GDM1 (cell line): Measurements from ENCODE around the gene PPME1.
A peak's percentile ranks its signal among the peaks of the same experiment; 100 is the strongest.
"Not testable (repeated sequence)": the region's sequence is repeated elsewhere in the genome, so short reads cannot be mapped to it uniquely, and the experiment has no call there.

Experiments
- DNase-seq: peaks from one replicate; lab custom pipeline; 2025; lab: John Stamatoyannopoulos, UW

PPME1 gene, protein sequence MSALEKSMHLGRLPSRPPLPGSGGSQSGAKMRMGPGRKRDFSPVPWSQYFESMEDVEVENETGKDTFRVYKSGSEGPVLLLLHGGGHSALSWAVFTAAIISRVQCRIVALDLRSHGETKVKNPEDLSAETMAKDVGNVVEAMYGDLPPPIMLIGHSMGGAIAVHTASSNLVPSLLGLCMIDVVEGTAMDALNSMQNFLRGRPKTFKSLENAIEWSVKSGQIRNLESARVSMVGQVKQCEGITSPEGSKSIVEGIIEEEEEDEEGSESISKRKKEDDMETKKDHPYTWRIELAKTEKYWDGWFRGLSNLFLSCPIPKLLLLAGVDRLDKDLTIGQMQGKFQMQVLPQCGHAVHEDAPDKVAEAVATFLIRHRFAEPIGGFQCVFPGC

DNA sequence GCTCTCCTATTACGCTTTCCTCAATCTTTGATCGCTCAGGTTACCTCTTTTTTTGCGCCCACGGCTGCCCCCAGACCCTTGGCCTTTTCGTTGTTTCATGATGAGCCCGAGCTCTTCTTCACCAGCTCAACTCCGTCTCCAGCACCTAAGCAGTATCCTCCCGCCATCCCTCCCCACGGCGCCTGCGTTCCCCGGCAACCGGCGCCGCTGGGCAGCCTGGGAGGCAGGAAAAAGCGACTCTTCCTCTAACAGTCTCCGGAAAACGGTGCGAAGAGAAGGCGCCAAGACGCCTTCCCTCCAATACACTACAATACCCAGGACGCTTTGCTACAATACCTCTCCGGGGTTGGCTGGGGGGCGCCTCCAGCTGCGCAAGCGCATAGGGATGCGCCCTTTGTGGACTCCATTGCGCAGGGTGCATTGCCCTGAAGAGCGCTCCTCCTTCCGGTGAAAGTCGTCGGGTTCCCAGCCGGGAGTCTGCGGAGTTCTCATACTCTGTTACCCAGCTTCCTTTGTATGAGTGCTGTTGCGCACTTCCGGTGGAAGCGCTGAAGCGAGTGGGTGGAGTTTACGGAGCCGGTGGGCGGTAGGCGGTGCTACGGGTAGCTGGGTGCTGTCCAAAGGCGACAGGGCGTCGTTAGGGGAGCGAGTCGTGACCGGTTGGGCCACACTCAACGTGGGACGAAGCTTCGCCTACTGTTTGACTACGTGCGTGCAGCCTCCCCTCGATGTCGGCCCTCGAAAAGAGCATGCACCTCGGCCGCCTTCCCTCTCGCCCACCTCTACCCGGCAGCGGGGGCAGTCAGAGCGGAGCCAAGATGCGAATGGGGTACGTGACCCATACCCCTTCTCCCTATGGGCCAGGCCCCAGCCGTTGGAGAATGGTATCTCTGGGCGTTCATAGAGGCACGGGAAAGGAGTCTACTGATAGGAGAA is at the start of gene PPME1, which contains the start of gene C2CD3:
PPME1 (plus strand) TSS at position 596 of the 936 bp plus-strand sequence; CDS start at position 729, 133 bp downstream.
C2CD3 (minus strand) TSS at position 309 of the 936 bp plus-strand sequence; CDS start at position 99, 210 bp downstream.
- DNase-seq: peak; percentile 98

DNA sequence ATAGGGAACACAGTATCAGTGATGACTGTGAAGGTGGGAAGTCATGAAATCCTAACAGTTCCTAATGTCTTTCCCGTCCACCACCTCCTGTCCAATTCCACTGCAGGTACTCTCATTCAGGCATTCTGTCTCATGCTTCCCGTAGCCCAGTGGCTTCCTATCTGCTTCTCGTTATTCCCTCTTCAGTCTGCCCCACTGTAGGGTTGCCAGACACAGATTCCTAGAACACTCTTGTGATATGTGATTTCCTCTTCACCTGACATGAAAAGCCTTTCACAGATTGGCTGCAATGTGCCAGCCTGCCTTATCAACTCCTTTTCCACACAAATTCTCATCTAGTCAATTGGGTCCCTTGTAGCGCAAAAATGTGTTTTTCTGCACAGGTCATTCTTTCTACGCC is 49.3 kb upstream of the PPME1 start:
- DNase-seq: no peak

DNA sequence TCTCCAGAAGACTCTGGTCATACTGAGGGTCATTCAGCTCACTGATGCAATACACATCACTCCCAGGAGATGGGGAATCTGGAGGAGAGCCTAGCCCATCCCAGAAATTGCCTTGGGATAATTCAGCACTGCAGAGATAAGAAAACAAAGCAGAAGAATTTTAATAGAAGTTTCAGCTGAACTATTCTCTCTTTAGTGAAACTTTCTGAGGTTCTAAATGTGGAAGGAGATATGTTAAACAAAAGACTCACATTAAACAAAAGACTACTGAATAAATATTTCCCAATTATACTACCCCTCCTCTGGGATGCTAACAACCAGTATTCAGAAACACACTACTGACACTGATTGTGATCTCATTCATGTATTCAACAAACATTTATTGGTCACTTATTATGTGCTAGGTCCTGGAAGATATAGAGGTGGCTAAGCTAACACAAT is 48.1 kb upstream of the PPME1 start:
- no peak for DNase-seq

DNA sequence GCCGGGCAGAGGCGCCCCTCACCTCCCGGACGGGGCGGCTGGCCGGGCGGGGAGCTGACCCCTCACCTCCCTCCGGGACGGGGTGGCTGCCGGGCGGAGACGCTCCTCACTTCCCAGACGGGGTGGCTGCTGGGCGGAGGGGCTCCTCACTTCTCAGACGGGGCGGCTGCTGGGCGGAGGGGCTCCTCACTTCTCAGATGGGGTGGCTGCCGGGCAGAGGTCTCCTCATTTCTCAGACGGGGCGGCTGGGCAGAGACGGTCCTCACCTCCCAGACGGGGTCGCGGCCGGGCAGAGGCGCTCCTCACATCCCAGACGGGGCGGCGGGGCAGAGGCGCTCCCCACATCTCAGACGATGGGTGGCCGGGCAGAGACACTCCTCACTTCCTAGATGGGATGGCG is 42.0 kb upstream of the PPME1 start:
- not testable (repeated sequence) for DNase-seq

DNA sequence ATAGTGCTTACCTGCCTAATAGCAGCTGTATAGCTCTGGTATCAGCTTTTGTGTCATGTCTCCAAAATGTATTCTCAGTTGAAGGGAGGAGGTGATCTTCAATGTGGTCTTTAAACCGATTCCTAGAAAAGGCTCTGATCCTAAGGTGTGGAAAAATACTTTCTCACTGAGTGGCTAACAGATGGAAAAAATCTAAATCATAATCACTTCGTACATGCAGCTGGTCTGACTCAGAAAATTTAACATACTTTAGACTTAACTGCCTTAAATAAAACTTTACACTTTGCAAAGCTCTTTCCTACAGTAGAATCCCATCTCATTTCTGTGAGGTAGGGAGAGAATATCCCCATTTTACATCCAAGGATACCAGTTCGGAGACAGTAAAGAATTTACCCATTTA is 38.3 kb upstream of the PPME1 start:
- no peak for DNase-seq

DNA sequence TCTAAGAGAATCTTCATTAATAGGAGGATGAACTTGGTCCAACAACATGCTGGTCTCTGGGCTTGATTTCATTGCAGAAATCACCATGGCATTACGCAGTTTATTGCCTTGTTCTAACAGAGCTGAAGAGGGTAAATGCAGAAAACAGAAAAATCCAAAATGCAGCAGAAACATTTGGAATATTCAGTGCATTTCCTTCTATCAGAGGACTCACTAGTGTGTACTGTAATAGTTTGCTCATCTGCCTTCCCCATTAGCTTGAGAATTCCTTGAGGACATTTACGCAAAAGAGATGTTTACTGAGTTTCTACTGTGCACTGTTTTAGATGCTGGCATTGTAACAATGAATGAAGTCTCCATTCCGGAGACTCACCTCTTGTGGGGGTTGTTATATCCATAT is 37.7 kb upstream of the PPME1 start:
- no peak for DNase-seq

DNA sequence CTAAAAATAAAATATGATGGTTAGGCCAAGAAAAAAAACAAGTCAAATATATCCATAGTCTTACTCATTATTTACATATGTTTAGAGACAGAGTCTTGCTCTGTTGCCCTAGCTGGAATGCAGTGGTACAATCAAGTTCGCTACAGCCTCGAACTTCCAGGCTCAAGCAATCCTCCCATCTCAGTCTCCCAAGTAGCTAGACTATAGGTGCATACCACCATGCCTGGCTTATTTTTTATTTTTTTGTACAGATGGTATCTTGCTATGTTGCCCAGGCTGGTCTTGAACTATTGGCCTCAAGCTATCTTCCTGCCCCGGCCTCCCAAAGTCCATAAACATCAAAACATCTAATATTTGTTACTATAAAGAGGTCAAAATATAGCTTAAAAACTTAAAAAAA is 36.4 kb upstream of the PPME1 start:
- DNase-seq: no peak

DNA sequence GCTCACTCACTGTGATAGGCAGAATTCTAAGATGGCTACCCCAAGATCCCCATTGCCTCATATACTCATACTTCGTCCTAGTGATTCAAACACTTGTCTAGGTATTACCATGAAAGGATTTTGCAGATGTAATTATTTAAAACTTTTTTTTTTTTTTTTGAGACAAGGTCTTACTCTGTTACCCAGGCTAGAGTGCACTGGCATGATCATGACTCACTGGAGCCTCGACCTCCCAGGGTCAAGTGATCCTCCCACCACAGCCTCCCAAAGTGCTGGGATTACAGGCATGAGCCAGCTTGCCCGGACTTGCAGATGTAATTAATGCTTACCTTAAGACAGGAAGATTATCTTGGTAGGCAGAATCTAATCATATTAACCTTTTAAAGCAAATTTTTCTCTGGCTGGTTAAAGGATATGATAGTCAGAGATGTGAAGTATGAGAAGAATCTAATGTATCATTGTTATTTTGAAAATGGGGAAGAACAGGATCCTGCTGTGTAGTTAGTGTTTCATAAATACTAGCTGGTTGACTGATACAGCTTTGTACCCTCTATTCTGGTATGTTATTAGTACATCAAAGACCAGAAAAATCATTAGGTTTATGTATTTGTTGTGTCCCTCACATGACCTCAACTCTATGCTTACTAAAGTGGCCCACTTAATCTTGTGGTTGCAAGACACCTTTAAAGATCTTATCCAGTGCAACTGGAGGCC is 35.8 kb upstream of the PPME1 start:
- no peak for DNase-seq

DNA sequence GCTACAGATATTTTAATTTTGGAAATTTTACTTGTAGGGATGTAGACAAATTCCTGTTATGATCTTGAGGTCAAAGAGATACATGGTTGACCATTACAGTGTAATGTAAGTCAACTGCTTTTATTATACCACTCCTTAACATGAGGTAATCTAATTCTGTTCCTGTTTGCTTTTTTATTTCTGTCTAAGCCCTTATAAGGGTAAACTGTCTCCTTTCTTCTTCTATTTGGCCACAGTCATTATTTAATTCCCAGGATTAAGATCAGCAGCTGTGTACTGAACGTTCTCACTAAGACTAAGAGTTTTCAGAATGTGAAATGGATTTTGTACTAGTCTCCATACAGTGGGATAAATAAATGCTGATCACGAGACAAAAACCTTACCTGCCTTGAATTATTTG is 33.1 kb upstream of the PPME1 start:
- no peak for DNase-seq

DNA sequence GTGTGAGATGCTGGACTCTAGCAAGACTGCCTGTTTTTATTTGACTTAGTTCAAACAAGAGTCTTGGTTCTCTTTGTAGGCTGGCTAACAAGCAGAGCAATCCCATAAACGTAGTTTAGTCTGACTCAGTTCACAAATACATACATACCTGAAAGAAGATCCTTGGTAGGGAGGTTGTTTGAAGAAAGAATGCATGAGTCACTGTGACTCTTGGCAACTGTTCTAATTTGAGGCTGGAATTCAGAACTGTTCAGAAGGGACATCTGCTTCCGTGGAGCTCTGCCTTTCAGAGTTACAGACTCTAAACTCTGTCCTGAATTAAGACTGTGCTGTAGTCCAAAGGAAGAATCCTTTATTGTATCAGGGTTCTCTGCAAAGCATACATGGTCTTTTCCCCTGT is 32.5 kb upstream of the PPME1 start:
- no peak for DNase-seq

DNA sequence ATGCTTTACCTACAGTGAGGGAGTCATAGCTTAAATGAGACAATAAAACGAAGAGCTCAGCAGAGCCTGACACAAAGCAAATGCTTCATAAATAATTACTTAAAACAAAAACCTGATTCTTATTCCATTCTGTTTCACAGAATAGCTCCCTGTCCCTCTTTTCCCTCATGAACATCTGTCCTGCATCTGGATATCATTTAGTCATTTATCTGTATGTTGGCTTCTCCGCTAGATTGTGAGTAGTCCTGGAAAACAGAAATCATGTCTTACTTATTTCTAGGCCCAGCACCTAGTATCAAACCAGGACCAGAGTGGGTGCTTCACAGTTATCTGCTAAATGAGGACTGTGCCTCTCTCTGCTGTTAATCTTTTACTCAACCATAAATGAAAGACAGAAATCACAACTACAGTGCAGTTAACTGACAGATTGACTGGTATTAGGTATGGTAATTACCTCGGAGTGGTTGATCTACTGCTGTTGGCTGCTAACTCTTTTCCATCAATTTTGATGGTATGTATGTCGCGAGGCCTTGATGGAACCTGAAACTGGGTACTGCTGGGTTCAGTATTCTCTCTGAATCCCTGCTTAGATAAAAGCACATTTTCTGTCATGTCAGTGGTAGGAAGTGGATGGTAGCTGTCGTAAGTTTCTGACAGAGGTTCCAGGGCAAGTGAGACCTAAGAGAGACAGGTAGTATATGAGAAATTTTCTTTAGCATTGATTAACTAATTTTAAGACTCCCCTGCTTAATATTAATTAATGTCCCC is 31.8 kb upstream of the PPME1 start:
- DNase-seq: no peak

DNA sequence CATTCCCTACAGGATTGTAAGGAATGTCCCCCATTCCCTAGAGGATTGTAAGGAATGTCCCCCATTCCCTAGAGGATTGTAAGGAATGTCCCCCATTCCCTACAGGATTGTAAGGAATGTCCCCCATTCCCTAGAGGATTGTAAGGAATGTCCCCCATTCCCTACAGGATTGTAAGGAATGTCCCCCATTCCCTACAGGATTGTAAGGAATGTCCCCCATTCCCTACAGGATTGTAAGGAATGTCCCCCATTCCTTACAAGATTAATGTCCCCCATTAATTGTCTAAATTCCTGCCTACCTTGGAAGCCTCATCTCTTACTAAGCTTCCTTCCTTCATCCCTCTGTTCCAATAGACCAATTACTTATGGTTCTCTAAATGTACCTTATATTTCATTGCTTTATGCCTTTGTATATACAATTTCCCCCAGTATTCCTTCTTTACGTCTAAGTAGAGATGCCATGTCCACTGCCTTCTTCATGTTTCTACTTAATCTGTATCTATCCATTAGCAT is 31.1 kb upstream of the PPME1 start:
- not testable (repeated sequence) for DNase-seq

DNA sequence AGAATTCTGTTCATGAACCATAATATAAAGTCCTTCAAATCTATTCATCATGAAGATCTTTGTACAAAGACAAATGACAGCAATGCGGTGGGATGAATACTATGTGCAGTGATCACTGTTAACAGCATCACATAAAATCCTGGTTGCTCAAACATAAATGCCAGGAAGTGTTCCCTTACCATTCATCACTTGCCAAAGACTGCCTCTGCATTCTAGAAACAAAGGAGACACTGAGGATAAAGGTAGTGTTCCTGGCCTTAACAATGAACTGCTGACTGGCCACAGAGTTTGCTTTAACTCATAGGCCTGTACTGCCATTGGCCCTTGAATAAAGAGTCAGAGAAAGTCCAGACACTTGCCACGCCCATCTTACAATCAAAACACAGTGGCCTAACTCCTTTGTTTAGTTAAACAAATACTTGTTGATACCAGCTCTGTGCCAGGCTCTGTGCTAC is 29.8 kb upstream of the PPME1 start:
- no peak for DNase-seq

DNA sequence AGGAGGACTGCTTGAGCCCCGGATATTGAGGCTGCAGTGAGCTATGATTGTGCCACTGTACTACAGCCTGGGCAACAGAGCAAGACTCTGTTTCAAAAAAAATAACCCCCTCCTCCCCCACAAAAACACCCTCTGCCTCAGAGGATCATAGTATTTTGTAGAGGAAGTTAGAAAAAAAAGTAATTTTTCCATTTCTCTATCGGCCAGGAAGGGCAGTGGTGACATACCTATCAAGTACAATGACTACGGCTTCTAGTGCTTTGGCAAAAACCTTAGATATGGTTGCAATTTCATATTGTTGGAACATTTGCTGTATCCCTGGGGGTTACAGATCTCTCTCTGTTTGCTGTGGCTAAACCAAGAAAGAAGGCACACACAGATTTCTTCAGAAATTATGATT is 29.2 kb upstream of the PPME1 start:
- no peak for DNase-seq

DNA sequence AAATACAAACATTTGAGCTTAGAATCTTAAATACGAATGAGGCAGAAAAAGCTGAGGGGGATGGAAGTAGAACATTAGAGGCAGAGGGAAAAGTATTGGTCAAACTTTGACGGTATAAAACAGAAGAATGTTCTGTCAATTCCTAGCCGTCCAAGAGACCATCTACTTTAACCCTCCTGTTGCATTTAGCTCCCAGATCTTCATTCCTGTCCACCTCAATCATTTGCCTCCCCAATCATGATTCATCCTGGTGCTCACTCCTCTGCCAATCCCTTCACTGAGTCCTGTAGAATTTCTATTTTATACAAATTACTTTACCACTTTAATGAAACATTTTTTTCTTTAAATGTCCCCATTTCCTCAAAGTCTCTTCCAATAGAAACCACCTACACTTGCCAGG is 28.5 kb upstream of the PPME1 start:
- DNase-seq: no peak

DNA sequence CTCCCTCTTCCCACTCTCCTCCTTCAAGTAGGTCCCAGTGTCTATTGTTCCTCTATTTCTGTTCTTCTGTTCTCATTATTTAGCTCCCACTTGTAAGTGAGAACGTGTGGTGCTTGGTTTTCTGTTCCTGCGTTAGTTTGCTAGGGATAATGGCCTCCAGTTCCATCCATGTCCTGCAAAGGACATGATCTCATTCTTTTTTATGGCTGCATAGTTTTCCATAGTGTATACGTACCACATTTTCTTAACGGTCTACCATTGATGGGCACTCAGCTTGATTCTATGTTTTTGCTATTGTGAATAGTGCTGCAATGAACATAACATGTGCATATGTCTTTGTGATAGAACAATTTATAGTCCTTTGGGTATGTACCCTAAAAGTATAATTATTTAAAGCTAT is 26.5 kb upstream of the PPME1 start:
- DNase-seq: no peak

DNA sequence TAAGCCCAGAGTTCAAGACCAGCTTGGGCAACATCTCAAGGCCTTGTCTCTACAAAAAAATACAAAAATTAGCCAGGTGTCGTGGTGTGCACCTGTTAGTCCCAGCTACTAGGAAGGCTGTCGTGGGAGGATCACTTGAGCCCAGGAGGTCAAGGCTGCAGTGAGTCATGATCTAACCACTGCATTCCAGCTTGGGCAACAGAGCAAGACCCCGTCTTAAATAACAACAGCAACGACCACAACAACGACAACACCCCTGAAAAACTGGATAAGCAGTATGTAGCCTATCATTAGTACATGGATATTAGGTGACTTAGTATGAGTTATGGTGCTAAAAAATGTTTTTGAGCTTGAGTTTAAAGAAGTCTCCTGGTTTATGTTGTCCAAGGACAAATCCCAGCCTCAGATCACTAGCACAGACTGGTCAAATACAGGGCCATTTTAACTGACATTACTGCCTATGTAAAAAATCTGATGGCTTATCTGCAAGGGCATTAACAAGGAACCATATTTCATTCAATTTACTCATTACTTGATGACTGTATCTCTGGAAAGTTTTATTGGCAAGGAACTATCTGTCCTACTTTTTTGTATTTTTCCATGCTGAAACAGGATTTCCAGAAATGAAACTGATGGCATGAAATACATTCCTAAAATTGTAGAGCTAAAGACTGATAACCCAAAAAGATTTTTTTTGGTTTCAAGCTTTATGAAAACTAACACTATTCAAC is 23.7 kb upstream of the PPME1 start:
- DNase-seq: no peak

DNA sequence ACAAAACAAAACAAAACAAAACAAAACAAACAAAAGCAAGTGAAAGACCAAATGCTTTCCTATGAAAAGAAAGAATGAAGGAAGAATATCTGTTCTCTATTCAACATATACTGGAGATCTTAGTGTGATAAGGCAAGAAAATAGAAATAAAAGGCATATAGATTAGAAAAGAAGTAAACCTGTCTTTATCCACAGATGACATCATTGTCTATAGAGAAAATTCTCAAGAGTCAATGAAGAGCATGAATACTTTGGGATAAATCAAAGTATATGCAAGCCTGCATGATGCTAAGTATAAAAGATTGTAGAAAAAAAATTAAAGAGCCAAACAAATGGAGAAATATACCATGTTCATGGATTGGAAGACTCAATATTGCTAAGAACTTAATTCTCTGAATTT is 17.9 kb upstream of the PPME1 start:
- no peak for DNase-seq

DNA sequence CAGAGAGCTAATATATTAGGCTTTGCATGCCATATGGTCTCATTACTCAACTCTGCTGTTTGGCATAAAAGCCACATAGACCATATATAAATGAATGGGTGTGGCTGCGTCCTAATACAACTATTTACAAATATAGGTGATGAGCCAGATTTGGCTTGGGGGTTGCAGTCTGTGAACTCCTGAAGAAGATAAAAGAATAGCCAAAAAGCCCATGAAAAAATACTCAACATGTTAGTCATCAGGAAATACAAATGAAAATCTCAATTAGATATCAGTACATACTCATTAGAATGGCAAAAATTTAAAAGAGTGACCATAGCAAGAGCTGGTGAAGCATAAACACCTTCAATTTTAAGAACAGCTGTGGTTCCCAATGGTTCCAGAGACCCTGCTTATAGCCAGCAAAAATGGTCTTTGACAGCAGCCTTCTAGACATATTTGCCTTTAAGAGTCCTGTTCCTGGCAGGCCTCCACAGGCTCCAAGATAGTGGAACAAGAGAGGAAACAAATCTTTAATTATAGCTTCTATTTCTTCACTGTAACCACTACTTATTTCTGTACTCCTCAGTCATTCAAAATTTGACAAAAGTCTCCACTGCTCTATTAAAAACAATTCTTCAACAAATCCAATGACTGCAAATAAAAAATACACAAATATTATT is 16.3 kb upstream of the PPME1 start:
- DNase-seq: no peak

DNA sequence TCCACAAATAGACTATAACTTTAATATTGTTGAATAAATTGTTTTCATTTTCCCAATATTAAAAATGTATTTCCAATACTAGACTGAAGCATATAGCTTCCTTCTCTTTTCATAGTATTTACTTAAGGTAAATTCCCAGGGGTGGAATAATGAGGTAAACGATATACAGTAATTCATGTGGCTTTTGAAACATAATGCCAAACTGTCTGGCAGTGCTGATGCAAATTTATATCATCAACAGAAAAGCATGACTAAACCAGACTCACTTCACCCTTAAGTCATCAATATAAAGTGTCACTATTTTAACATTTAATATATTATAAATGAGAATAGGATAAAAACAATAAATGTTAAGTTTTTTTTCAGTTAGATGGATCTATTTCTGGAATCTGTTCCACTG is 13.9 kb upstream of the PPME1 start:
- no peak for DNase-seq
